ENCODE data around the gene SUGP2.
A peak's percentile ranks its signal among the peaks of the same experiment; 100 is the strongest.

Gene SUGP2

DNA sequence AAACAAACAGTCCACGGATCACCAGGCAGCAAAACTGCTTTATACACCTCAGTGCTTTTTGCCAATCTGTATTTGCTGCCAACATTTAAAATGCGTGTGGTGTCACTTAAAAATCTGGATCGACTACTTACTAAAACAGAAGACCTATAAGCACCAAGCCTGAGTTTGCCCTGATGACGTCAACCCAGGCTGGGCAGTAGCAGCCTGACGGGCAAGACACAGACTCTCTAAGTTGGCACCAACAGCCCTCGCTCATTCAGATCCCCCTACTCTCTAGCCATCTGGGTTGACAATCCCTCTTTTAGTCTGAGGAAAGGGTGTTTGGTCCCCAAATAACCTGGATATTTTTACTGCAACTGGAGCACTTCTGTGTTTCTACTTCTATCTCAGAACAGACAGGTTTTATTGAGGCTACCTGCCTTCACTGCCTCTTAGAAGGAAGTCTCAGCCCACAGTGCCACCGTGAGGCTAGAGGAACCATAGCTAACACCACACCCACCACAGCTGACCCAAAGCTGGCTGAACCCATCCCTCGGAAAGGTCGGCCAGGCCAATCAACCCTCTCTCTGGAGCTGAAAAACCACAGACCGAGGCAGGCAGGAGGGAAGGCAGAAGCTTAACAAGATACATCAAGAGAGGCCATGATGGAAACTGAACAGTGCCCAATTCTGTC is 6.9 kb downstream of the SUGP2 start:
- TF ChIP-seq, protein P1, sequence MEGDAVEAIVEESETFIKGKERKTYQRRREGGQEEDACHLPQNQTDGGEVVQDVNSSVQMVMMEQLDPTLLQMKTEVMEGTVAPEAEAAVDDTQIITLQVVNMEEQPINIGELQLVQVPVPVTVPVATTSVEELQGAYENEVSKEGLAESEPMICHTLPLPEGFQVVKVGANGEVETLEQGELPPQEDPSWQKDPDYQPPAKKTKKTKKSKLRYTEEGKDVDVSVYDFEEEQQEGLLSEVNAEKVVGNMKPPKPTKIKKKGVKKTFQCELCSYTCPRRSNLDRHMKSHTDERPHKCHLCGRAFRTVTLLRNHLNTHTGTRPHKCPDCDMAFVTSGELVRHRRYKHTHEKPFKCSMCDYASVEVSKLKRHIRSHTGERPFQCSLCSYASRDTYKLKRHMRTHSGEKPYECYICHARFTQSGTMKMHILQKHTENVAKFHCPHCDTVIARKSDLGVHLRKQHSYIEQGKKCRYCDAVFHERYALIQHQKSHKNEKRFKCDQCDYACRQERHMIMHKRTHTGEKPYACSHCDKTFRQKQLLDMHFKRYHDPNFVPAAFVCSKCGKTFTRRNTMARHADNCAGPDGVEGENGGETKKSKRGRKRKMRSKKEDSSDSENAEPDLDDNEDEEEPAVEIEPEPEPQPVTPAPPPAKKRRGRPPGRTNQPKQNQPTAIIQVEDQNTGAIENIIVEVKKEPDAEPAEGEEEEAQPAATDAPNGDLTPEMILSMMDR (IDR thresholded peaks at IDR 0.05), result peak; percentile 66; the same call in 1 of the 2 replicates

DNA sequence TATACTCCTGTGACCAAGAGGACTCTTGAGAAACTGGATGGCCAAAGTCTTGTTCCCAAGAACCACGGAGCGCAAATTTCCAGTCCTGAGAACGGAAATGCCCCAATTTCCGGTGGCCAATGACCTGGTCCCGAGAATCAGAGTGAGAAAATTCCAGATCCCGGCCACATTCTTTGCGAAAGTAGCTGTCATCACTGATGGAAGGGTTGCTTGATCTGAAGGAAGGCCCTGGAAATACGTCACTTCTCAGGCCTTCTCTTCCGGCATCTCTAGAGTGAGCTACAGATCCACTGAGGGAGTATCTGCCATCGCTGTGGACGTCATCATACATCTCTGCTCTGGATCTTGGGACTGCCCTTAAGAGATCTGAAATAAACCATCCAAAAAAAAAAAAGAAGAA is 7.5 kb downstream of the SUGP2 start:
- TF ChIP-seq, protein P1 (IDR thresholded peaks at IDR 0.05), result no peak

DNA sequence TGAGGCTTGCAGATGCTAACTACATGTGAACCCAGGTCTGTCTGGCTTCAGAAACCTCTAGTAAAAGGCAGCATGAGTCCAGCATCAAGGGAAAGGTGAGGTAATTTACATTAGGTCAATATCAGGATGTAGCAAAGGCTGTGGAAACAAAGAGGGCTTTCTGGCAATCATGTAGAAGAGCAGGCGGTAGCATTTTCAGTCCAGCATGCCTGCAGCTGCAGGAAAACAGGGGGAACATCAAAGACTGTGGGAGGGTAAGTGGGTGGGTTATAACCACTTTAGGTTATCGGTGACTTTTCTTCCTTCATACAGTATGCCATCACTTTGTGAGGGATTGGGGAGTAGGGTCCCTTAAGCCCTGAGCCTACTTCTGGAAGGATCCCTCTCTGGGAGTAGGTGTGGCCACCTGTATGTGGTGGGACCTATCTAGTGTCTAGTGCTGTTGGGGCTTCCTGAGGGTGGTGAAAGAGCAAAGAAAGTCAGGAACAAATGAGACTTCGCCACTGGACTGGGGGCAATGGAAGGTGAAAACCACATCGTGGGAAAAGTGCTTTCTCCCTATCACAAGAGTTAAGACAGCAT is 10.8 kb downstream of the SUGP2 start:
- TF ChIP-seq, protein P1 (IDR thresholded peaks at IDR 0.05), result no peak

DNA sequence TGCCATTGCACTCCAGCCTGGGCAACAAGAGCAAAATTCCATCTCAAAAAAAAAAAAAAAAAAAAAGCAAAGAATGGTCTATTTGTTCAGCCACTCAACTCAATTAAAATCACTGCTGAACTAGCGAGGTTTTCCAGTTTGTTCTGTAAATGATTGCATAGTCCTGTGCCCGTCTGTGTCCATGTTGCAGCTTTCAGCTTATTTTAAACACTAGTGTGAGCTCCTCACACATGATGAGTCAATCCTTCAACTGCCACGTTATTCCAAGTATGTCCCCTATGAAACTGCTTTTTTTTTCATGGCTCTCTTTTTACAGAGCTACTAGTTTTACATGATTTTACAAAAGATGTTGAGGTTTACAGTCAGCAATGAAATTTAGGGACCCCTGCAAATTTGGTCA is 12.2 kb downstream of the SUGP2 start:
- TF ChIP-seq, protein P1 (IDR thresholded peaks at IDR 0.05), result no peak

DNA sequence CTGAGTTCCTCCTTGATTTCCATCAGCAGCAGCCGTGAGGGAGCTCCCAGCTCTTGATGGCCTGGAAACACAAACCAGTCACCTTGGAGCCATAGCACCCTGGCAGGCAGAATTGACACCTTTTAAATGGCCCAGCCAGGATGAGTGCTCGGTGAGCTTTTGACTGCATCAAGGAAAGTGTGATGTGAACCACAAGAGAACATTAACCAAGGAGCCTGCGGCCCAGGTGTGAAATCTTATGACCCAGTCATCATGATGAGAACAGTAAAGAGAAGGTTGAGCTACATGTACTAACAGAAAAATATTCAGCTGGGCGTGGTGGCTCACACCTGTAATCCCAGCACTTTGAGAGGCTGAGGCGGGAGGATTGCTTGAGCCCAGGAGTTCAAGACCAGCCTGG is 22.8 kb downstream of the SUGP2 start:
- TF ChIP-seq, protein P1 (IDR thresholded peaks at IDR 0.05), result no peak

DNA sequence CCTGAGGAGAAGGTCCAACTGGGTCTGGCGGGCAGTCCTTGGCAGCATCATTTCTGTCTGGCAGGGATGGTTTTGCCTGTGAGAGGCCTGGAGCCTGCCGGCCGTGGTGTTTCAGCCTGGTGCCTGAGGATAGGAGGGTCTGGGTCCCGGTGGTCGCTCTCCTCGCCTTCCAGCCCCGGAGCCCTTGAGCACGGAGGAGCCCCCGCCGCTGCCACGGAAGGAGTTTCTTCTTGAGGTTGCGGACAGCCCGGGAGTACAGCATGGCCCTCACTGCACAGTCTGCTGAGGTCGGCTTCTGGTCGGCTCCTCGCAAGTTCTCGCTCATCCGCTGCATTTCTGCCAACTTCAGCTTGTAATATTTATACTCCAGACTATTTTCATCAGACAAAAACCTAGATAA is 23.4 kb downstream of the SUGP2 start:
- TF ChIP-seq, protein P1 (IDR thresholded peaks at IDR 0.05), result no peak

DNA sequence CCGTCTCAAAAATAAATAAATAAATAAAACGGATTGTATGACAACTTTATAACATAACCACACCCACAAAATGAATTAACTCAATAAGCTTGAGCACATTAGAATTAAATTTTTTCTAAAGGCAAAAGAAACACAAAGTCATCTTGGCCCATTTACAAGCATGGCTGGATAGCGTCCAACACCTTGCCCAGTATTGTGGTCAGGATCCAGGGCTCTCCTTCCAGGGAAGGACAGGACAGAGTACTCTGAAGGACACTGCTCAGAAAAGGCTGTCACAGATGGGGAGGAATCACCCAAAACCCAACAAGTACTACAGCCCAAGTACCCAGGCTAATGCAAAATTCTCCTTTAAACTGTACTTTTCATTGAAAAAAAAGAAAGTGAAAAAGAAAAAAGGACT is 27.1 kb downstream of the SUGP2 start:
- TF ChIP-seq, protein P1 (IDR thresholded peaks at IDR 0.05), result no peak

Data from LNCAP (cell line).